HG03558 (cell line): ENCODE results near the gene ATP6V0E1.
A peak's percentile ranks its signal among the peaks of the same experiment; 100 is the strongest.
"Not testable (repeated sequence)": the region's sequence is repeated elsewhere in the genome, so short reads cannot be mapped to it uniquely, and the experiment has no call there.

Source experiments
- ATAC-seq: cut with Tn5 transposase; IDR thresholded peaks from one replicate; pipeline ENCODE4 v1.9.1; 2021; ENCODE audit warnings: moderate number of reproducible peaks; ENCODE audit not compliant: unreplicated experiment; ENCODE audit errors: extremely low read depth

ATP6V0E1 gene

GRCh38 chr5:173029499-173029921, 45.9 kb downstream of the ATP6V0E1 start:
- ATAC-seq = no peak

GRCh38 chr5:173032096-173032495, 48.5 kb downstream of the ATP6V0E1 start:
- ATAC-seq = not testable (repeated sequence)

- no peak for ATAC-seq
Measured at GRCh38 chr5:173032730-173033129, 49.2 kb downstream of the ATP6V0E1 start.

DNA sequence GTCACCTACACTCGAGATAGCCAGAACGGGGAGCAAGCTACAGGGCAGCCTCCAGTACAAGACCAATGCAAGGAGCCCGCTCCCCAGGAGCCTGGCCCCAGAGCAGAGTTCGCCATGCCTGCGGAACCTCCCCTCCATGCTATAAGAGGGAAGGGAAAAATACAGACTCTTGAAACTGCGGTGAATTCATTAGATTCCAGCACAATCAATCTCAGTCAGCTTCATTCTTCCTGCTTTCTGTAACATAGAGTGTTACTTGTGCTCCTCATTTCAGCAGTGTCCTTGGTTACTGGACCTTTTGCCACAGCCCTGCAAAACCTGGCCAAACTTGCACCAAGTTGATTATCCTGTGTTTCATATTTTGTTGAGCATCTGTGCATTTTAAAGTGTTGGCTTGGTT, 50.4 kb downstream of the ATP6V0E1 start:
- no peak for ATAC-seq

DNA sequence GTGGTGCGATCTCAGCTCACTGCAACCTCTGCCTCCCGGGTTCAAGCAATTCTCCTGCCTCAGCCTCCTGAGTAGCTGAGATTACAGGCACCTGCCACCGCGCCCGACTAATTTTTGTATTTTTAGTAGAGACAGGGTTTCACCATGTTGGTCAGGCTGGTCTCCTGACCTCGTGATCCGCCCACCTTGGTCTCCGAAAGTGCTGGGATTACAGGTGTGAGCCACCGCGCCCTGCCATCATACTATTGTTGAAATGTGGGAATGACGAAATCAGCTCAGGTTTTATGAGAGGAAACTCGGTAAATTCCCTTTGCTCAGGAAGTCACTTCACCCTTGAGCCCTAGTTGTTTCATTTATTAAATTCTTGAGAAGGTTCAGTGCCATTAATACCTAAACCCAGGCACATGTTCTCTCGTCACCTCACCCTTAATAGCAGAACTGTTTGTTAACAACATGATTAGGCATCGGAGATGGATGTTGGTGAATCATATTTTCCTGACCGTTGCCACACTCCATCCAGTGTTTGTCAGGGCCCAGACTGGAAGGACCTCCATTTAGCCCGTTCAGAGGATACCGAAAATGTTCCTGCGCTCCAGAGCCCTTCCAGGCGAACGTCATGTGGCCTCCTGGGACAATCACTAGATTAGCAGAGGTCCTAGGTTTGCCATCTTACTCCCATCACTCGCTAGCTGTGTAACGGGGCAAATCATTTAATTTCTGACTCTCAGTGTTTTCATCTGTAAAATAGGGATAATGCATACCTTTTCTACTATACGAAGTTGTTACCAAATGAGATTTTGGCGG, 52.5 kb downstream of the ATP6V0E1 start:
- ATAC-seq = peak; percentile 37

GRCh38 chr5:173039188-173039587, 55.6 kb downstream of the ATP6V0E1 start:
- no peak for ATAC-seq

DNA sequence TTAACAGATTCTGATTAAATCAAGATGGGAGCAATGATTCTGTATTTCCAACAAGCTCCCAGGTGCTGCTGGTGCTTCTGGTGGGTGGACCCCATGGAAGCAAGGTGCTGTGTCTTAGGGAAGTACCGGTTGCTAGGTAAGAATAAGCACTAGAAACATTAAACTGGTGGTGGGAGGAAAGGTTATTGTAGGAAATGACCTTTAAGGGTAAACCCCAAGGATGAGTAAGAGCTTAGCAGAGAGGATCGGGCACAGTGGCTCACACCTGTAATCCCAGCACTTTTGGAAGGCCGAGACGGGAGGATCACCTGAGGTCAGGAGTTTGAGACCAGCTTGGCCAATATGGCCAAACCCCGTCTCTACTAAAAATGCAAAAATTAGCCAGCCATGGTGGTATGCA, 56.4 kb downstream of the ATP6V0E1 start:
- ATAC-seq = no peak

GRCh38 chr5:173041881-173042762, 58.6 kb downstream of the ATP6V0E1 start:
- no peak for ATAC-seq

- no peak for ATAC-seq
Measured at GRCh38 chr5:173042763-173043107, 59.2 kb downstream of the ATP6V0E1 start.

- ATAC-seq = no peak
Measured at GRCh38 chr5:173045474-173045873, 61.9 kb downstream of the ATP6V0E1 start.

GRCh38 chr5:173047096-173047837, 63.7 kb downstream of the ATP6V0E1 start:
- ATAC-seq = not testable (repeated sequence)

DNA sequence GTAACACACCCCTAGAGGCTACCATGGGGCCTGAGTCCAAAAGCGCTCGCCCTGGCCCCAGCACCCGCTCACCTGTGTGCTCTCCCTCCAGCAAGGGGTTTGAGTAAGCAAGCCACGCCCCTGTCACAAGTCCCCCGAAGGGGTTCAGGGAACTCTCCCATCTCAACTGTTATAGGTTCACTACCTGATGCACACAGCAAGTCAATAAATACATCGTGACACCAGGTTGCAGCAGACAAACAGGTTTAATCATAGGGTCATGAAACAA, 64.2 kb downstream of the ATP6V0E1 start:
- ATAC-seq = no peak

GRCh38 chr5:173050791-173051190, 67.2 kb downstream of the ATP6V0E1 start:
- ATAC-seq = no peak

- no peak for ATAC-seq
Measured at GRCh38 chr5:173051746-173052145, 68.2 kb downstream of the ATP6V0E1 start.

GRCh38 chr5:173053041-173053440, 69.5 kb downstream of the ATP6V0E1 start:
- no peak for ATAC-seq

DNA sequence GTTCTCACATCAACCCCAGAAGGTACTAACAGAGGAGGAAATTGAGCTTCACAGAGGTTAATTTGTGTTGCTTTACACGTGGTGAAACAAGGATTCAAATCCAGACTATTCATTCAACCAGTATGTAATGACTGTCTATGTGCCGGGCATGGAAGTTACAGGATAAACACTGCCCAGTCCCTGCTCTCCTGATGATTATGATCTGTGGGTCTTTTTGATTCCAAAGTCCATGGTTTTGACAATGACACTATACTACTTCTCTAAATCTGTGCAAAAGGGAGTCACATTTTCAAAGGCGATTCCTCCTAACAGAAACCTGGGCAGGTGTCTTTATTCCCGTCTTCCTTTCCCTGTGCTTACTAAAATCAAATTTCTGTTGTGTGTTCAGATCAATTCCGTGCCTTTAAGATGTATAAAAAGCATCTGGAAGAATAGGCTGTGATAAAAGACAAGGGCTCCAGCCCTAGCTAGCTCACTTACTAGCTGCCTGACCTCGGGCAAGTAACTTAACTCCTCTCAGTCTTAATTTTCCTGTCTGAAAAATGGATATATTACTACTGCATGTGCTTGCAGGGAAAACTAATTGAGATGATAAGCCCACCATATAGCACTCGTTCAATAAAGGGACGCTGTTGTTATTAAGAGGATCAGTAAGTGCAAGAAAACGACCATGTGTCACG, 71.6 kb downstream of the ATP6V0E1 start:
- ATAC-seq = no peak

- ATAC-seq = no peak
Measured at GRCh38 chr5:173055722-173055982, 72.1 kb downstream of the ATP6V0E1 start.

DNA sequence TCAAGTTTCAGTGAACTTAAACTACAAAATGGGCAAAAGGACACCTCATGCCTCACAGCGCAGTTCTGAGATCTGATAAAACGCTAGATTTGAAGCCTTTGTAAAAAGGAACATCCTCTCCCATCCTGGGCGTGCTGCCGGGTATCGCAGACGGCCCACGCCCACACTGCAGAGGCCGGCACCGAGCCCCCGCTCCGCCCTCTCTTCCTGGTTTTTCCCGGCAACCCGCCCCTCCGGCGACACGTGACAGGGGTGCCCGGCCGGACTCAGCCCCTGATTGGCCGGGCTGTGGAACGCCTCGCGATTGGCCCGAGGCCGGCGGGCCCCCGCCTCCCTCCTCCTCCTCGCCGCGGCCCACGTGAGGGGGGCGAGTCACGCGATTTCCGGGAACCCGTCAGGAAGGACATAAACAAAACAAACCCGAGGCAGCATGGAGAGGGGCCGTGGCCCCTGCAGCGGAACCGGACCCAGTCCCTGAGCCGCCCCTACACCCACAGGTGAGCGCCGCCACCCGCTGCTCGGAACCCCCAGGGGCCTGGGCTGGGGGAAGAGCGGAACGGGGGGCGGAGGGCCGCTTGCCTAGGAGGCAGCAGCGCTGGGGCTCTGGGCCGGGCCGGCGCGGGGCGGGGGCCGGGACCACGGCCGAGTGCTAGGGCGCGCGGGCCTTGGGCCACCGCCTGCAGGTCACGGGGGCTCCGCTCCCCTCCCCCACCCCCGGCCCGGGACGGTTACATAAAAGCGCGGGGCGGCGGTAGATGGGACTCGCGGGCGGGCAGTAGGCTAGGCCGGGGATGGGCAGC, 72.6 kb downstream of the ATP6V0E1 start, which contains the start of gene CREBRF:
Gene CREBRF (plus strand): TSS at position 370 of the 800 bp plus-strand sequence. CDS start 24,424 bp downstream, outside the sequence.
- ATAC-seq = peak; percentile 54

GRCh38 chr5:173056783-173057061, 73.2 kb downstream of the ATP6V0E1 start:
- no peak for ATAC-seq
